WTC11 (cell line): Measurements from ENCODE around the gene FRMD4A.

Experiments used
- ATF1 ChIP-seq: sonication (generic); formaldehyde crosslinking; IDR thresholded peaks from 2 replicates; pipeline ENCODE4 v1.8.1; 2023; ENCODE audit warnings: mild to moderate bottlenecking, moderate library complexity, missing genetic modification reagents
- CREB1 ChIP-seq: sonication (generic); formaldehyde crosslinking; IDR thresholded peaks from 2 replicates; pipeline ENCODE4 v1.8.0; 2023; ENCODE audit warnings: mild to moderate bottlenecking, missing genetic modification reagents
- GABPB1 ChIP-seq: sonication (generic); formaldehyde crosslinking; IDR thresholded peaks from 2 replicates; pipeline ENCODE4 v1.8.1; 2023; ENCODE audit warnings: mild to moderate bottlenecking, missing genetic modification reagents
- NR3C1 ChIP-seq: sonication (generic); formaldehyde crosslinking; conservative IDR thresholded peaks from 2 replicates; pipeline ENCODE4 v1.8.1; 2023; ENCODE audit warnings: low read depth, mild to moderate bottlenecking, missing genetic modification reagents
- TF ChIP-seq, protein P1 (sequence below): fragments of 200-600 bp; IDR thresholded peaks from 2 replicates; pipeline ENCODE4 v1.8.0; 2022; ENCODE audit warnings: antibody characterized with exemption
- TF ChIP-seq, protein P2 (sequence below): sonication (generic); formaldehyde crosslinking; IDR thresholded peaks from 2 replicates; pipeline ENCODE4 v1.8.1; 2022; ENCODE audit warnings: missing genetic modification reagents, borderline replicate concordance
- TF ChIP-seq, protein P3 (sequence below): sonication (generic); formaldehyde crosslinking; IDR thresholded peaks from 2 replicates; pipeline ENCODE4 v1.8.0; 2022; ENCODE audit warnings: mild to moderate bottlenecking, missing genetic modification reagents
- TF ChIP-seq, protein P4 (sequence below): sonication (generic); formaldehyde crosslinking; conservative IDR thresholded peaks from 2 replicates; pipeline ENCODE4 v1.8.1; 2023; ENCODE audit warnings: mild to moderate bottlenecking, low read depth, missing genetic modification reagents, moderate library complexity
- TF ChIP-seq, protein P5 (sequence below): sonication (generic); formaldehyde crosslinking; IDR thresholded peaks from 2 replicates; pipeline ENCODE4 v1.8.0; 2022; ENCODE audit warnings: mild to moderate bottlenecking, missing genetic modification reagents

DNA sequence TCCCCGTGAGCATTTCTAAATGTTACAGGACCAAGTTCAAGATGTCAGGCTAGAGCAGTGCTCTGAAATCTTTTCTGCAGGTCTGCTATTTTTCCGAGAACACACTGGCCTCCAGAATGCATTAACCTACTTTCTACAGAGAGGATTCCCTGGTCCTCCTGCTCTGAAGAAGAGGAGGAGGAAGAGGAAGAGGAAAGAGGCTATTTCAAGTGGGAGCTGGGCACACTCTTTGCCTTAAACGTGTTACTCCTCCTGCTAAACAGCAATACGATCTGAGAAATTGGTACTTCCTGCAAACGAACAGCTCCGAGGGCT lies 157.4 kb downstream of the FRMD4A start:
- TF ChIP-seq ATF1 (CRISPR knock-in tag) = no peak
- TF ChIP-seq, protein P1, sequence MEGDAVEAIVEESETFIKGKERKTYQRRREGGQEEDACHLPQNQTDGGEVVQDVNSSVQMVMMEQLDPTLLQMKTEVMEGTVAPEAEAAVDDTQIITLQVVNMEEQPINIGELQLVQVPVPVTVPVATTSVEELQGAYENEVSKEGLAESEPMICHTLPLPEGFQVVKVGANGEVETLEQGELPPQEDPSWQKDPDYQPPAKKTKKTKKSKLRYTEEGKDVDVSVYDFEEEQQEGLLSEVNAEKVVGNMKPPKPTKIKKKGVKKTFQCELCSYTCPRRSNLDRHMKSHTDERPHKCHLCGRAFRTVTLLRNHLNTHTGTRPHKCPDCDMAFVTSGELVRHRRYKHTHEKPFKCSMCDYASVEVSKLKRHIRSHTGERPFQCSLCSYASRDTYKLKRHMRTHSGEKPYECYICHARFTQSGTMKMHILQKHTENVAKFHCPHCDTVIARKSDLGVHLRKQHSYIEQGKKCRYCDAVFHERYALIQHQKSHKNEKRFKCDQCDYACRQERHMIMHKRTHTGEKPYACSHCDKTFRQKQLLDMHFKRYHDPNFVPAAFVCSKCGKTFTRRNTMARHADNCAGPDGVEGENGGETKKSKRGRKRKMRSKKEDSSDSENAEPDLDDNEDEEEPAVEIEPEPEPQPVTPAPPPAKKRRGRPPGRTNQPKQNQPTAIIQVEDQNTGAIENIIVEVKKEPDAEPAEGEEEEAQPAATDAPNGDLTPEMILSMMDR = no peak
- TF ChIP-seq, protein P2, sequence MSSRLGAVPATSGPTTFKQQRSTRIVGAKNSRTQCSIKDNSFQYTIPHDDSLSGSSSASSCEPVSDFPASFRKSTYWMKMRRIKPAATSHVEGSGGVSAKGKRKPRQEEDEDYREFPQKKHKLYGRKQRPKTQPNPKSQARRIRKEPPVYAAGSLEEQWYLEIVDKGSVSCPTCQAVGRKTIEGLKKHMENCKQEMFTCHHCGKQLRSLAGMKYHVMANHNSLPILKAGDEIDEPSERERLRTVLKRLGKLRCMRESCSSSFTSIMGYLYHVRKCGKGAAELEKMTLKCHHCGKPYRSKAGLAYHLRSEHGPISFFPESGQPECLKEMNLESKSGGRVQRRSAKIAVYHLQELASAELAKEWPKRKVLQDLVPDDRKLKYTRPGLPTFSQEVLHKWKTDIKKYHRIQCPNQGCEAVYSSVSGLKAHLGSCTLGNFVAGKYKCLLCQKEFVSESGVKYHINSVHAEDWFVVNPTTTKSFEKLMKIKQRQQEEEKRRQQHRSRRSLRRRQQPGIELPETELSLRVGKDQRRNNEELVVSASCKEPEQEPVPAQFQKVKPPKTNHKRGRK = no peak
- TF ChIP-seq GABPB1 (CRISPR knock-in tag) = no peak
- TF ChIP-seq, protein P3, sequence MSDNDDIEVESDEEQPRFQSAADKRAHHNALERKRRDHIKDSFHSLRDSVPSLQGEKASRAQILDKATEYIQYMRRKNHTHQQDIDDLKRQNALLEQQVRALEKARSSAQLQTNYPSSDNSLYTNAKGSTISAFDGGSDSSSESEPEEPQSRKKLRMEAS (CRISPR knock-in tag) = no peak
- TF ChIP-seq NR3C1 (CRISPR knock-in tag) = no peak
- TF ChIP-seq, protein P4, sequence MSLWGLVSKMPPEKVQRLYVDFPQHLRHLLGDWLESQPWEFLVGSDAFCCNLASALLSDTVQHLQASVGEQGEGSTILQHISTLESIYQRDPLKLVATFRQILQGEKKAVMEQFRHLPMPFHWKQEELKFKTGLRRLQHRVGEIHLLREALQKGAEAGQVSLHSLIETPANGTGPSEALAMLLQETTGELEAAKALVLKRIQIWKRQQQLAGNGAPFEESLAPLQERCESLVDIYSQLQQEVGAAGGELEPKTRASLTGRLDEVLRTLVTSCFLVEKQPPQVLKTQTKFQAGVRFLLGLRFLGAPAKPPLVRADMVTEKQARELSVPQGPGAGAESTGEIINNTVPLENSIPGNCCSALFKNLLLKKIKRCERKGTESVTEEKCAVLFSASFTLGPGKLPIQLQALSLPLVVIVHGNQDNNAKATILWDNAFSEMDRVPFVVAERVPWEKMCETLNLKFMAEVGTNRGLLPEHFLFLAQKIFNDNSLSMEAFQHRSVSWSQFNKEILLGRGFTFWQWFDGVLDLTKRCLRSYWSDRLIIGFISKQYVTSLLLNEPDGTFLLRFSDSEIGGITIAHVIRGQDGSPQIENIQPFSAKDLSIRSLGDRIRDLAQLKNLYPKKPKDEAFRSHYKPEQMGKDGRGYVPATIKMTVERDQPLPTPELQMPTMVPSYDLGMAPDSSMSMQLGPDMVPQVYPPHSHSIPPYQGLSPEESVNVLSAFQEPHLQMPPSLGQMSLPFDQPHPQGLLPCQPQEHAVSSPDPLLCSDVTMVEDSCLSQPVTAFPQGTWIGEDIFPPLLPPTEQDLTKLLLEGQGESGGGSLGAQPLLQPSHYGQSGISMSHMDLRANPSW (CRISPR knock-in tag) = no peak
- TF ChIP-seq, protein P5, sequence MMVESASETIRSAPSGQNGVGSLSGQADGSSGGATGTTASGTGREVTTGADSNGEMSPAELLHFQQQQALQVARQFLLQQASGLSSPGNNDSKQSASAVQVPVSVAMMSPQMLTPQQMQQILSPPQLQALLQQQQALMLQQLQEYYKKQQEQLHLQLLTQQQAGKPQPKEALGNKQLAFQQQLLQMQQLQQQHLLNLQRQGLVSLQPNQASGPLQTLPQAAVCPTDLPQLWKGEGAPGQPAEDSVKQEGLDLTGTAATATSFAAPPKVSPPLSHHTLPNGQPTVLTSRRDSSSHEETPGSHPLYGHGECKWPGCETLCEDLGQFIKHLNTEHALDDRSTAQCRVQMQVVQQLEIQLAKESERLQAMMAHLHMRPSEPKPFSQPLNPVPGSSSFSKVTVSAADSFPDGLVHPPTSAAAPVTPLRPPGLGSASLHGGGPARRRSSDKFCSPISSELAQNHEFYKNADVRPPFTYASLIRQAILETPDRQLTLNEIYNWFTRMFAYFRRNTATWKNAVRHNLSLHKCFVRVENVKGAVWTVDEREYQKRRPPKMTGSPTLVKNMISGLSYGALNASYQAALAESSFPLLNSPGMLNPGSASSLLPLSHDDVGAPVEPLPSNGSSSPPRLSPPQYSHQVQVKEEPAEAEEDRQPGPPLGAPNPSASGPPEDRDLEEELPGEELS = no peak
- no peak for TF ChIP-seq CREB1
